ENCODE measurements around the gene ZNF775.

ZNF775 gene

GRCh38 chr7:150400788-150401423 lies 21.8 kb downstream of the ZNF775 start:
- WGBS, 2 experiments: 84 to 85% methylated on average over 15 of the region's 15 CpGs
- Histone ChIP-seq H3K4me3 (ENCODE audit: insufficient read depth, low read depth, low read length) (no peak overlapping the region), H3K4me1 (ENCODE audit: control insufficient read depth, insufficient read depth, low read length) (peaks cover 62% of the 10 kb centered on the region), H3K27me3 (ENCODE audit: control insufficient read depth, insufficient read depth, low read length, poor library complexity, severe bottlenecking) (no peaks in the 10 kb centered on the region), H3K36me3 (ENCODE audit: control insufficient read depth, insufficient read depth, low read length) (peaks cover 4% of the 10 kb centered on the region), H3K9me3 (ENCODE audit: control insufficient read depth, low read length) (no peaks in the 10 kb centered on the region), H3K27ac (ENCODE audit: insufficient read depth, low read depth, low read length, poor library complexity, severe bottlenecking) (peak overlapping the region; percentile 52)

- 88 to 91% methylated on average over 1 of the region's 1 CpG for WGBS, 2 experiments
- H3K4me1 ChIP-seq (ENCODE audit: control insufficient read depth, insufficient read depth, low read length): peaks cover 65% of the 10 kb centered on the region
- no peaks in the 10 kb centered on the region for H3K9me3 ChIP-seq (ENCODE audit: control insufficient read depth, low read length)
- no peak overlapping the region for H3K4me3 ChIP-seq (ENCODE audit: insufficient read depth, low read depth, low read length)
- no peaks in the 10 kb centered on the region for H3K27me3 ChIP-seq (ENCODE audit: control insufficient read depth, insufficient read depth, low read length, poor library complexity, severe bottlenecking)
- peaks cover 4% of the 10 kb centered on the region for H3K36me3 ChIP-seq (ENCODE audit: control insufficient read depth, insufficient read depth, low read length)
- peak overlapping the region; percentile 52 for H3K27ac ChIP-seq (ENCODE audit: insufficient read depth, low read depth, low read length, poor library complexity, severe bottlenecking)
Measured at GRCh38 chr7:150401424-150401790, 22.3 kb downstream of the ZNF775 start.

- H3K4me3 ChIP-seq (ENCODE audit: insufficient read depth, low read depth, low read length): no peak overlapping the region
- H3K27me3 ChIP-seq (ENCODE audit: control insufficient read depth, insufficient read depth, low read length, poor library complexity, severe bottlenecking): no peaks in the 10 kb centered on the region
- H3K36me3 ChIP-seq (ENCODE audit: control insufficient read depth, insufficient read depth, low read length): peaks cover 4% of the 10 kb centered on the region
- H3K27ac ChIP-seq (ENCODE audit: insufficient read depth, low read depth, low read length, poor library complexity, severe bottlenecking): peak overlapping the region; percentile 81
- H3K9me3 ChIP-seq (ENCODE audit: control insufficient read depth, low read length): no peaks in the 10 kb centered on the region
- 11 to 15% methylated on average over 7 of the region's 7 CpGs for WGBS, 2 experiments
- H3K4me1 ChIP-seq (ENCODE audit: control insufficient read depth, insufficient read depth, low read length): peaks cover 67% of the 10 kb centered on the region
Measured at GRCh38 chr7:150401861-150402631, 22.9 kb downstream of the ZNF775 start.

- H3K27me3 ChIP-seq (ENCODE audit: control insufficient read depth, insufficient read depth, low read length, poor library complexity, severe bottlenecking): no peaks in the 10 kb centered on the region
- no peak overlapping the region for H3K4me3 ChIP-seq (ENCODE audit: insufficient read depth, low read depth, low read length)
- H3K9me3 ChIP-seq (ENCODE audit: control insufficient read depth, low read length): no peaks in the 10 kb centered on the region
- peaks cover 4% of the 10 kb centered on the region for H3K36me3 ChIP-seq (ENCODE audit: control insufficient read depth, insufficient read depth, low read length)
- H3K27ac ChIP-seq (ENCODE audit: insufficient read depth, low read depth, low read length, poor library complexity, severe bottlenecking): peak overlapping the region; percentile 81
- H3K4me1 ChIP-seq (ENCODE audit: control insufficient read depth, insufficient read depth, low read length): peaks cover 67% of the 10 kb centered on the region
- WGBS, 2 experiments: 78% methylated on average over 13 of the region's 13 CpGs
Measured at GRCh38 chr7:150402671-150403321, 23.7 kb downstream of the ZNF775 start.

- Histone ChIP-seq H3K36me3 (ENCODE audit: control insufficient read depth, insufficient read depth, low read length) (no peaks in the 10 kb centered on the region), H3K4me3 (ENCODE audit: insufficient read depth, low read depth, low read length) (no peak overlapping the region), H3K9me3 (ENCODE audit: control insufficient read depth, low read length) (no peaks in the 10 kb centered on the region), H3K27me3 (ENCODE audit: control insufficient read depth, insufficient read depth, low read length, poor library complexity, severe bottlenecking) (no peaks in the 10 kb centered on the region), H3K27ac (ENCODE audit: insufficient read depth, low read depth, low read length, poor library complexity, severe bottlenecking) (no peak overlapping the region), H3K4me1 (ENCODE audit: control insufficient read depth, insufficient read depth, low read length) (peaks cover 66% of the 10 kb centered on the region)
- WGBS, 2 experiments: 78 to 79% methylated on average over 13 of the region's 13 CpGs
Measured at GRCh38 chr7:150403376-150404171, 24.4 kb downstream of the ZNF775 start.

GRCh38 chr7:150404172-150404804 lies 25.2 kb downstream of the ZNF775 start:
- WGBS, 2 experiments: 65 to 67% methylated on average over 16 of the region's 16 CpGs
- Histone ChIP-seq H3K4me3 (ENCODE audit: insufficient read depth, low read depth, low read length) (peak overlapping the region; percentile 57), H3K9me3 (ENCODE audit: control insufficient read depth, low read length) (no peaks in the 10 kb centered on the region), H3K36me3 (ENCODE audit: control insufficient read depth, insufficient read depth, low read length) (no peaks in the 10 kb centered on the region), H3K27ac (ENCODE audit: insufficient read depth, low read depth, low read length, poor library complexity, severe bottlenecking) (peak overlapping the region; percentile 70), H3K4me1 (ENCODE audit: control insufficient read depth, insufficient read depth, low read length) (peaks cover 59% of the 10 kb centered on the region), H3K27me3 (ENCODE audit: control insufficient read depth, insufficient read depth, low read length, poor library complexity, severe bottlenecking) (no peaks in the 10 kb centered on the region)

- 2 to 3% methylated on average over 86 of the region's 86 CpGs for WGBS, 2 experiments
- Histone ChIP-seq H3K27me3 (ENCODE audit: control insufficient read depth, insufficient read depth, low read length, poor library complexity, severe bottlenecking) (no peaks in the 10 kb centered on the region), H3K36me3 (ENCODE audit: control insufficient read depth, insufficient read depth, low read length) (no peaks in the 10 kb centered on the region), H3K4me3 (ENCODE audit: insufficient read depth, low read depth, low read length) (peak overlapping the region; percentile 57), H3K4me1 (ENCODE audit: control insufficient read depth, insufficient read depth, low read length) (peaks cover 52% of the 10 kb centered on the region), H3K27ac (ENCODE audit: insufficient read depth, low read depth, low read length, poor library complexity, severe bottlenecking) (peak overlapping the region; percentile 70), H3K9me3 (ENCODE audit: control insufficient read depth, low read length) (no peaks in the 10 kb centered on the region)
Measured at GRCh38 chr7:150404805-150405583, 25.9 kb downstream of the ZNF775 start.

- H3K4me3 ChIP-seq (ENCODE audit: insufficient read depth, low read depth, low read length): peak overlapping the region; percentile 57
- peaks cover 3% of the 10 kb centered on the region for H3K36me3 ChIP-seq (ENCODE audit: control insufficient read depth, insufficient read depth, low read length)
- peaks cover 46% of the 10 kb centered on the region for H3K4me1 ChIP-seq (ENCODE audit: control insufficient read depth, insufficient read depth, low read length)
- 5% methylated on average over 35 of the region's 35 CpGs for WGBS, 2 experiments
- H3K27ac ChIP-seq (ENCODE audit: insufficient read depth, low read depth, low read length, poor library complexity, severe bottlenecking): peak overlapping the region; percentile 62
- H3K9me3 ChIP-seq (ENCODE audit: control insufficient read depth, low read length): no peaks in the 10 kb centered on the region
- H3K27me3 ChIP-seq (ENCODE audit: control insufficient read depth, insufficient read depth, low read length, poor library complexity, severe bottlenecking): no peaks in the 10 kb centered on the region
Measured at GRCh38 chr7:150405584-150406311, 26.6 kb downstream of the ZNF775 start.

- Histone ChIP-seq H3K36me3 (ENCODE audit: control insufficient read depth, insufficient read depth, low read length) (peaks cover 3% of the 10 kb centered on the region), H3K4me1 (ENCODE audit: control insufficient read depth, insufficient read depth, low read length) (peaks cover 41% of the 10 kb centered on the region), H3K4me3 (ENCODE audit: insufficient read depth, low read depth, low read length) (peak overlapping the region; percentile 57), H3K27ac (ENCODE audit: insufficient read depth, low read depth, low read length, poor library complexity, severe bottlenecking) (no peak overlapping the region), H3K27me3 (ENCODE audit: control insufficient read depth, insufficient read depth, low read length, poor library complexity, severe bottlenecking) (no peaks in the 10 kb centered on the region), H3K9me3 (ENCODE audit: control insufficient read depth, low read length) (no peaks in the 10 kb centered on the region)
- WGBS, 2 experiments: 10 to 13% methylated on average over 2 of the region's 2 CpGs
Measured at GRCh38 chr7:150406312-150406566, 27.1 kb downstream of the ZNF775 start.

All from ectodermal cell (in vitro differentiated cells).